HFFc6 (cell line): ENCODE measurements around the gene PADI6. TPM values are rescaled to one million over a fixed set of nuclear protein-coding genes. Genes with fewer than 3 reads are reported as not detected.

ENCODE experiments used
- DNase-seq: peaks from one replicate; pipeline ENCODE4 v3.0.0-alpha.2; 2018
- H3K27ac Mint-ChIP-seq: 2 replicates; pipeline ENCODE4 v1.8.0; 2020; ENCODE audit warnings: mild to moderate bottlenecking, mixed read lengths
- H3K27me3 Mint-ChIP-seq: 2 replicates; pipeline ENCODE4 v1.8.0; 2021; ENCODE audit warnings: mild to moderate bottlenecking, moderate library complexity, mixed read lengths; ENCODE audit not compliant: insufficient read depth
- H3K36me3 Mint-ChIP-seq: 2 replicates; pipeline ENCODE4 v1.8.0; 2021; ENCODE audit warnings: low read depth, mixed read lengths
- H3K4me1 Mint-ChIP-seq: 2 replicates; pipeline ENCODE4 v1.8.0; 2020; ENCODE audit warnings: low read depth, mixed read lengths
- H3K4me3 Mint-ChIP-seq: 2 replicates; pipeline ENCODE4 v1.8.0; 2020; ENCODE audit warnings: mild to moderate bottlenecking, moderate library complexity, mixed read lengths
- H3K9me3 Mint-ChIP-seq: 2 replicates; pipeline ENCODE4 v1.8.0; 2020; ENCODE audit warnings: mild to moderate bottlenecking, mixed read lengths
- total RNA-seq, 6 experiments: library from RNA; stranded (reverse); fragmentation: NEBNext Ultra II Directional; extraction: Animal tissue kit (Norgen Biotek cat#: 25700); gene quantifications; 2 replicates in 1 of 6; 3 replicates in 5 of 6; pipeline ENCODE4 v1.2.3, GENCODE V29; 2021
- TF ChIP-seq, protein P1 (sequence below): fragments of 200-600 bp; sonication (generic); IDR thresholded peaks from 2 replicates; pipeline ENCODE4 v1.5.0; 2021; ENCODE audit warnings: antibody characterized with exemption, mild to moderate bottlenecking

Gene PADI6
- total RNA-seq, 6 experiments from 2014 or later = not detected

DNA sequence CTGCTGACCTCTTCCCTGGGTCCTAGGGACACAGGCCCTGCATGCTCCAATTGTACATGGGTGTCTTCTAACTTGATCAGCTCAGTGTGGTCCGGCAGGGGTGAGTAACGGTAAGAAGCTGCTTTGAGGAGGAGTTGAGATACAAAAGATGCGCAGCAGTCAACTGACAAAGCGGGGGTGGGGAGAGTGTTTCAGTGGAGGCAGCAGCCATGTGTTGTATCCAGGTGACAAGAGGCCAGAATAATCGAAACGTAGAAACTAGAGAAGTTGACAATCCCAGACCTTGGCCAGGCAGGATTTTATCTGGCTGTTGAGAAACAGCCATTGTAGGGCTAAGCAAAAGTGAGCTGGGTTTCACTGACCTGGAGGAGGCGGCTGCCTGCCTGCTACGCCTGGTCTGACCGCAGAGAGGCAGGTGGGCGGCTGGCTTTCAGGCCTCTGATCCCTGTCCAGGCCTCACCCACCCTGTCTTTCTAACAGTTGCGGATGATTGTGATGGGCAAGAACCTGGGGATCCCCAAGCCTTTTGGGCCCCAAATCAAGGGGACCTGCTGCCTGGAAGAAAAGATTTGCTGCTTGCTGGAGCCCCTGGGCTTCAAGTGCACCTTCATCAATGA is 28.8 kb downstream of the PADI6 start:
- TF ChIP-seq, protein P1, sequence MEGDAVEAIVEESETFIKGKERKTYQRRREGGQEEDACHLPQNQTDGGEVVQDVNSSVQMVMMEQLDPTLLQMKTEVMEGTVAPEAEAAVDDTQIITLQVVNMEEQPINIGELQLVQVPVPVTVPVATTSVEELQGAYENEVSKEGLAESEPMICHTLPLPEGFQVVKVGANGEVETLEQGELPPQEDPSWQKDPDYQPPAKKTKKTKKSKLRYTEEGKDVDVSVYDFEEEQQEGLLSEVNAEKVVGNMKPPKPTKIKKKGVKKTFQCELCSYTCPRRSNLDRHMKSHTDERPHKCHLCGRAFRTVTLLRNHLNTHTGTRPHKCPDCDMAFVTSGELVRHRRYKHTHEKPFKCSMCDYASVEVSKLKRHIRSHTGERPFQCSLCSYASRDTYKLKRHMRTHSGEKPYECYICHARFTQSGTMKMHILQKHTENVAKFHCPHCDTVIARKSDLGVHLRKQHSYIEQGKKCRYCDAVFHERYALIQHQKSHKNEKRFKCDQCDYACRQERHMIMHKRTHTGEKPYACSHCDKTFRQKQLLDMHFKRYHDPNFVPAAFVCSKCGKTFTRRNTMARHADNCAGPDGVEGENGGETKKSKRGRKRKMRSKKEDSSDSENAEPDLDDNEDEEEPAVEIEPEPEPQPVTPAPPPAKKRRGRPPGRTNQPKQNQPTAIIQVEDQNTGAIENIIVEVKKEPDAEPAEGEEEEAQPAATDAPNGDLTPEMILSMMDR = no peak
- Mint-ChIP-seq H3K4me3 (no peak overlapping the region), H3K4me1 (no peaks in the 10 kb centered on the region), H3K36me3 (no peaks in the 10 kb centered on the region), H3K9me3 (no peaks in the 10 kb centered on the region), H3K27ac (no peak overlapping the region), H3K27me3 (peaks cover 10% of the 10 kb centered on the region)
- DNase-seq = no peak

DNA sequence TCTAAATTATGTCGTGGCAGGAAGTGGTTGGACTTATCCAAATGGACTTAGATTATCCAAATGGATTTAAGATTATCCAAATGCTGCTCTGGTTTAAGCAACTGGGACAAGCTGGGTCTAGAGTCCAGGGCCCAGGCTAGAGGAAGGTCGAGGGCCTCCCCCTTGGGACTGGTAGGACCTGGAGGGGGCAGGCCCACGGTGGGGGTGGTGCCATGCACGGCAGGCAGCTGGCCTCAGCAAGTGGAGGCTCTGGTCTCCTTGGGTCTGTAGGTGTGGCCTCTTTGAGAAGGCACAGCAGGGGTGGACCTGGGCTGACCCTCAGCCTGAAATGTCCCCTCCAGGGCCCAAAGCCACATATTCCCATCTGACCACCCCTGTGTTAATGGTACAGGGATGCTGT is 29.8 kb downstream of the PADI6 start:
- no peak for DNase-seq
- H3K4me3 Mint-ChIP-seq = no peak overlapping the region
- H3K9me3 Mint-ChIP-seq = no peaks in the 10 kb centered on the region
- no peaks in the 10 kb centered on the region for H3K4me1 Mint-ChIP-seq
- TF ChIP-seq, protein P1 = no peak
- H3K27ac Mint-ChIP-seq = no peak overlapping the region
- H3K27me3 Mint-ChIP-seq = peaks cover 7% of the 10 kb centered on the region
- H3K36me3 Mint-ChIP-seq = no peaks in the 10 kb centered on the region

- TF ChIP-seq, protein P1 = no peak
- Mint-ChIP-seq H3K27ac (no peak overlapping the region), H3K27me3 (peaks cover 7% of the 10 kb centered on the region), H3K4me1 (no peaks in the 10 kb centered on the region), H3K9me3 (no peaks in the 10 kb centered on the region), H3K36me3 (no peaks in the 10 kb centered on the region), H3K4me3 (no peak overlapping the region)
- DNase-seq = peak; percentile 14
Measured at GRCh38 chr1:17403081-17403480, 31.1 kb downstream of the PADI6 start.

DNA sequence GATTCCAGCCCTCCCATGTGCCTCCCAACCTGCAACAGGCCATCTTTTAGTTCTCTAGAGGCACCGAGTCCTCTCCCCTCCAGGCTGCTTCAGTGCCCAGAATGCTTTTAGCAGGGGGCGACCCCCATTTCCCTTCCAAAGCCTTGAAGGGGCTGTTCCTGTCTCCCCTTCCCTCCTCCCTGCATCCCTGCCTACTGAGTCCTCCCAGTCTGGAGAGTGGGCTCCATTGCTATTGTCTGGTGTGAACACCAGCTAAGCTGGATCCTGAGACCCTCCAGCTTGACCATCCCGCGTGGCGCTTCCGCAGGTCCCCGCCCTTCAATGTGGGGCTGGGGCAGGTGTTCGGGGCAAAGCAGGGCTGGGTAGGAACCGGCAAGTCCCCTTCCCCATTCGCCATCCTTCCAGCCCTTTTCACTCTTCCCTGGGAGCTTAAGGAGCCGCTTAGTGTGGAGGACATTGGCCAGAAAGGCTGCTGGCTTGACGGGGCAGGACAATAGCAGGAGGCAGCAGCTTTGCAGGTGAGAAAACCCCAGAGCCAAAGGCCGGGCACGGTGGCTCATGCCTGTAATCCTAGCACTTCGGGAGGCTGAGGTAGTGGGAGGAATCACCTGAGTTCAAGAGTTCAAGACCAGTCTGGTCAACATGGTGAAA is 32.2 kb downstream of the PADI6 start:
- no peak overlapping the region for H3K4me3 Mint-ChIP-seq
- peaks cover 6% of the 10 kb centered on the region for H3K27me3 Mint-ChIP-seq
- no peak overlapping the region for H3K27ac Mint-ChIP-seq
- H3K4me1 Mint-ChIP-seq = no peaks in the 10 kb centered on the region
- peaks cover 9% of the 10 kb centered on the region for H3K36me3 Mint-ChIP-seq
- TF ChIP-seq, protein P1 = no peak
- no peak for DNase-seq
- H3K9me3 Mint-ChIP-seq = no peaks in the 10 kb centered on the region

- Mint-ChIP-seq H3K36me3 (peaks cover 14% of the 10 kb centered on the region), H3K27ac (no peak overlapping the region), H3K27me3 (peaks cover 6% of the 10 kb centered on the region), H3K4me1 (no peaks in the 10 kb centered on the region), H3K9me3 (no peaks in the 10 kb centered on the region), H3K4me3 (no peak overlapping the region)
- DNase-seq = no peak
- TF ChIP-seq, protein P1 = no peak
Measured at GRCh38 chr1:17404820-17405219, 32.8 kb downstream of the PADI6 start.
